GM21737 (cell line): ENCODE results near the gene TENT4B.
"Not testable (repeated sequence)": the region's sequence is repeated elsewhere in the genome, so short reads cannot be mapped to it uniquely, and the experiment has no call there.

Experiments used
- ATAC-seq: cut with Tn5 transposase; IDR thresholded peaks from one replicate; pipeline ENCODE4 v1.9.1; 2021; ENCODE audit warnings: mild to moderate bottlenecking, moderate library complexity; ENCODE audit not compliant: unreplicated experiment

Gene TENT4B

GRCh38 chr16:50229149-50229726 is 76.1 kb downstream of the TENT4B start:
- no peak for ATAC-seq

GRCh38 chr16:50234771-50235556 is 81.9 kb downstream of the TENT4B start:
- no peak for ATAC-seq

GRCh38 chr16:50235581-50235980 is 82.5 kb downstream of the TENT4B start:
- ATAC-seq = no peak

- ATAC-seq = no peak
Measured at GRCh38 chr16:50238314-50238713, 85.2 kb downstream of the TENT4B start.

GRCh38 chr16:50238868-50239301 is 85.8 kb downstream of the TENT4B start:
- ATAC-seq = no peak

GRCh38 chr16:50243024-50243423 is 89.9 kb downstream of the TENT4B start:
- not testable (repeated sequence) for ATAC-seq

- no peak for ATAC-seq
Measured at GRCh38 chr16:50244140-50244503, 91.0 kb downstream of the TENT4B start.

GRCh38 chr16:50244504-50245416 is 91.7 kb downstream of the TENT4B start:
- ATAC-seq = no peak

- ATAC-seq = peak; percentile 77
Measured at GRCh38 chr16:50245417-50246298, 92.6 kb downstream of the TENT4B start.

- ATAC-seq = peak; percentile 22
Measured at GRCh38 chr16:50246299-50247122, 93.4 kb downstream of the TENT4B start.

GRCh38 chr16:50247123-50247905 is 94.2 kb downstream of the TENT4B start:
- no peak for ATAC-seq

- no peak for ATAC-seq
Measured at GRCh38 chr16:50247906-50248608, 95.0 kb downstream of the TENT4B start.

GRCh38 chr16:50248845-50249244 is 95.7 kb downstream of the TENT4B start:
- ATAC-seq = no peak

GRCh38 chr16:50251375-50252081 is 98.4 kb downstream of the TENT4B start:
- ATAC-seq = no peak

- ATAC-seq = no peak
Measured at GRCh38 chr16:50252082-50252611, 99.0 kb downstream of the TENT4B start.

- ATAC-seq = no peak
Measured at GRCh38 chr16:50252874-50253513, 99.9 kb downstream of the TENT4B start.

GRCh38 chr16:50253514-50253910 is 100.4 kb downstream of the TENT4B start:
- no peak for ATAC-seq
